NCI-H2227 treated with DMSO at 0.1 percent for 48 hours (cell line): Measurements from ENCODE around the gene IL6ST.

Experiments
- DNase-seq: peaks from one replicate; lab custom pipeline; 2025; lab: John Stamatoyannopoulos, UW

IL6ST gene

DNA sequence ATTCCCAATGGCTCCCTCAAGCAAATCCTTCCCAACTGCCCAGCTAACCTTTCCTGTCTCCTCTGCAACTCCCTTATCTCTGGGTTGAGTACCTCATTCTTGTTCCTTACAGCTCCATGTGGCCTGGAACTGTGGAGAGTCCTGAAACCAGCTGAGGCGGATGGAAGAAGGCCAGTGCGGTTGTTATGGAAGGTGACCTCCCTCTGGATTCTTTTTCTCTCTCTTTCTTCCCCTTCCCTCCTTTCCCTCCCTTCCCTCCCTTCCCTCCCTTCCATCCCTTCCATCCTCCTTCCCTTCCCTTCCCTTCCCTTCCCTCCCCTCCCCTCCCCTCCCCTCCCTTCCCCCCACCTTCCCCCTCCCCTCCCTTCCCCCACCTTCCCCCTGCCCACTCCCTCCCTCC lies 98.5 kb downstream of the IL6ST start:
- DNase-seq = no peak

DNA sequence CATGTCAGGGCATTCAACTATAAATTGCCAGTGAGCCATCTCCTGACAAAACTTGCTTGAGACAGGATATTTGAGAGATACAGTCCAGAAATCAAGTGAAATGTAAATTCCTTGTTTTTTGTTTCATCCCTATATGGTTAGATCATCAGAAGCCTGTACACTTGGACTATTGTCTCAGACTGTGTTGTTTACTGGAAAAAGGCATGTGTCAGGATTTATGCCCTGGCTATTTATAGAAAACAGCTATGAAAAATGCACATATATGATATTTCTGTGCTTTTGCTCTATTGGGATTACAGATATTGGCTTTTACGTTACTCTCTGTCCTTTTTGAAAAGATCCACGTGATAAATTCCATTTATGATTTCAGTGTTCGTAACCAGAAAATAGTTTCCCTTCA lies 99.4 kb downstream of the IL6ST start:
- DNase-seq = no peak

DNA sequence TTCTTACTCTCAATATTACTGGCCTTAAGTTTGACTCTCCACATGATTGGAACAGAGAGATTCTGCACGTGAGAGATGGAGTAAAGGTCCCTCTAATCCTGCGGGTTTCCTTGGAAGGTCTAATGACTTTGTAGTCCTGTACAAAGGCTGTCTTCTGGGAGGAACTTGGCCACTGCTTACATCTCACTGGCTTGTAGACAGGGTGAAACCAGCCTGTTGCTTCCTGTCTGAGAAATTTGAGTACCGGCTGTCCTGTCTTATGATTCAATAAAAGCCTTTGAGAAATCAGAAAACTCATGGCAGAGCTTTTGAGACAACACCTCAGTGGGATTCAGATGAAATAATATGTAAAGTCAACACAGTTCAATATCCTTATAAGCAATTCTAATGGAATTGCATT lies 100.6 kb downstream of the IL6ST start:
- DNase-seq = no peak

DNA sequence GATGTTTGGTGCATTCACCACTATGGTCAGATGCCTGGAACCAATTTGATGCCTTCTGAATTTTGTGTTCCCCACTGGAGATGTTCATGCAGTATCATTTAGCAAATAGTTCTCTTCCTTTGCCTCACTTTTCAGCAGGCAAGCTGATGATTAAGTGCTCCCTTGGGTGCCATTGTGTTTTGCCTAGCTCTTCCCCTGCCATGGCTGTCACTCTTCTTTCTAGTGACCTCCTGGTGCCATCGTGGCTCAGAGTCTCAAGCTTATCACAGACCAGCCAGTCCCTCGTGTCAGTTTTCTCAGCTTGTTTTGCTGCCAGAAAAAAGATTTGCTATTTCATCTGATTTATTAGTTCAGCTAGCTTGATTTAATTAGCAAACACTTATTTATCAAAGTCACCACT lies 102.3 kb downstream of the IL6ST start:
- DNase-seq = no peak

DNA sequence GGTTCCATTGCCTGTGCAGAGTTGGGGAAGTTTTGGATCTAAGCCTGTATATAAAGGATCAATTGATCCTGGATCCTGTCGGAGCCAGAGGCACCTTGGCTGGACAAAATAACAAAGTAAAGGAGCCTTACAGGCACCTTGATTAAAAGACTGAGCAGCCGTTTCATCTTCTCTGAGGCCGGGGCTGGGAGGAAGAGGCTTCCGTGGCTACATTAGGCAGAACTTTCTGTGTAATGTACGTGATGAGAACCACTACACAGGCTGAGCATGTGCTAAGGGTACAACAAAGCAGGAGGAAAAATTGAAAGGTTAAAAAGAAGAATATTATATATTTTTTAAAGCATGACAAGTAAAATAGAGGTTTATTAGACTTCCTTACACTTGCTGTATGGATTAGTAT lies 106.6 kb downstream of the IL6ST start:
- DNase-seq = no peak

DNA sequence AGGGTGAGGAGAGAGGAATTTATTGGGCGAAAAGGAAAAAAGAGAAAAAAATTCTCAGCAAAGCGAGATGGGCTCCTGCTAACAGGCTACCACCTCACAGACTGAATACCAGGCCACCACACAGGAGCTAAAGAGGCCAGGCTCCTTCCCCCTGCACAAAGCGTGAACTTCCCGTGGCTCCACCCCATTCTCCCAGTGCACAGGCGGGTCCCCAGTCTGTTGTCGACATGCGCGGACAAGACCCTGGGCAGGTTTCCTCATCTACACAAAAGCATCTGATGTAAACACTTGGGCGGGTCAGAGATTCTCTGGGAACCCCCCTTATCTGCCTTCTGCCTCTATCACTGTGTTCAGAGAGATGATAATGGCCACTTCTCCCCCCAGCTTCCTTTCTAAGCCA lies 109.4 kb downstream of the IL6ST start:
- no peak for DNase-seq
